Retina (tissue), 1 donor: ENCODE measurements around the gene COL4A3.
A peak's percentile ranks its signal among the peaks of the same experiment; 100 is the strongest.

Source experiments
- DNase-seq: peaks from one replicate; pipeline ENCODE4 v3.0.0-alpha.2; 2016

COL4A3 gene

GRCh38 chr2:227296671-227297405 lies 132.4 kb downstream of the COL4A3 start:
- DNase-seq = no peak

- DNase-seq = no peak
Measured at GRCh38 chr2:227301523-227301922, 137.1 kb downstream of the COL4A3 start.

GRCh38 chr2:227308784-227309183 lies 144.4 kb downstream of the COL4A3 start:
- DNase-seq = no peak

GRCh38 chr2:227310756-227311110 lies 146.3 kb downstream of the COL4A3 start:
- no peak for DNase-seq

GRCh38 chr2:227311861-227312506 lies 147.6 kb downstream of the COL4A3 start:
- no peak for DNase-seq

GRCh38 chr2:227312579-227312978 lies 148.2 kb downstream of the COL4A3 start:
- no peak for DNase-seq

GRCh38 chr2:227313310-227313709 lies 148.9 kb downstream of the COL4A3 start:
- DNase-seq = no peak

- no peak for DNase-seq
Measured at GRCh38 chr2:227317834-227318233, 153.4 kb downstream of the COL4A3 start.

GRCh38 chr2:227320305-227321094 lies 156.1 kb downstream of the COL4A3 start:
- DNase-seq = no peak

GRCh38 chr2:227322530-227323205 lies 158.2 kb downstream of the COL4A3 start:
- no peak for DNase-seq

- DNase-seq = no peak
Measured at GRCh38 chr2:227323818-227324217, 159.4 kb downstream of the COL4A3 start.

- no peak for DNase-seq
Measured at GRCh38 chr2:227324642-227324994, 160.2 kb downstream of the COL4A3 start.

GRCh38 chr2:227324995-227325838 lies 160.8 kb downstream of the COL4A3 start, which contains the start of gene MFF:
Gene MFF, plus strand, starts transcription at chr2:227325251. Its CDS starts 5,415 bp downstream, at chr2:227330666.
- peak; percentile 97 for DNase-seq

- no peak for DNase-seq
Measured at GRCh38 chr2:227325839-227326195, 161.4 kb downstream of the COL4A3 start.

GRCh38 chr2:227326783-227327182 lies 162.4 kb downstream of the COL4A3 start:
- DNase-seq = no peak

GRCh38 chr2:227335713-227336112 lies 171.3 kb downstream of the COL4A3 start:
- DNase-seq = no peak

- DNase-seq = no peak
Measured at GRCh38 chr2:227337442-227337841, 173.0 kb downstream of the COL4A3 start.

- DNase-seq = no peak
Measured at GRCh38 chr2:227339098-227339599, 174.7 kb downstream of the COL4A3 start.

GRCh38 chr2:227340106-227340505 lies 175.7 kb downstream of the COL4A3 start:
- DNase-seq = no peak

GRCh38 chr2:227341553-227341952 lies 177.1 kb downstream of the COL4A3 start:
- DNase-seq = no peak

- DNase-seq = no peak
Measured at GRCh38 chr2:227344231-227344630, 179.8 kb downstream of the COL4A3 start.

GRCh38 chr2:227347117-227347516 lies 182.7 kb downstream of the COL4A3 start:
- DNase-seq = no peak
